Uterus (tissue), 2 donors: Measurements from ENCODE around the gene ZBTB44.

Experiments used
- CTCF ChIP-seq, 4 experiments: fragments of 200-600 bp in 2 of 4; fragments of 450-650 bp in 2 of 4; sonication (generic) in 2 of 4; IDR thresholded peaks; one replicate each; pipeline ENCODE4 v1.5.1; 2016 to 2019; ENCODE audit warnings: antibody characterized with exemption in 4 of 4, mild to moderate bottlenecking in 2 of 4, moderate library complexity in 1 of 4
- POLR2A ChIP-seq, 2 donors: fragments of 450-650 bp; IDR thresholded peaks; one replicate each; pipeline ENCODE4 v1.6.1; 2016; ENCODE audit warnings: antibody characterized with exemption in 2 of 2, mild to moderate bottlenecking in 1 of 2, moderate library complexity in 1 of 2

DNA sequence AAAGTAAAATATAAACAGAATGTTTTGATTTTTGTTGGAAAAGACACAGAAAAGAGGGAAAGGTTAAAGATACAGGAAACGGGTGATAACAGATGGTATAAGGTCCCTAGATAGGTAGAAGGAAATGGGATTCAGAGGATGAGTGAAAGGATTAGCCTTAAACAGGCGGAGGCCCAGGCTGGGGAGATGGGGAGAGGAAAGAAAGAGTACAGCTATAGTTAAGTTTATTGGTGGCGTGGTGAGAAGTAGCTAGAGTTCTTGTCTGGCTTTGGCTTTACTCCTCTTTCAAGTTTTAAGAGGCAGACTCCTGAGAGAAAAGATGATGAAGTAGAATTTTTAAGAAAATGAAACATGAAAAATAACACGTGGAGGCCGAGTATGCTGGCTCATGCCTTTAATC lies 13.7 kb downstream of the ZBTB44 start:
- TF ChIP-seq CTCF (IDR thresholded peaks at IDR 0.05) (no peak), POLR2A (IDR thresholded peaks at IDR 0.05) (no peak)
